Measurements from ENCODE around the gene IER2.
A peak's percentile ranks its signal among the peaks of the same experiment; 100 is the strongest.

Gene IER2

GRCh38 chr19:13151605-13152355, 1.6 kb downstream of the IER2 start:
- H3K36me3 ChIP-seq (ENCODE audit: insufficient read depth, low read depth, low read length): peaks cover 7% of the 10 kb centered on the region; the same call in 1 of the 2 replicates
- no peaks in the 10 kb centered on the region for H3K9me3 ChIP-seq (ENCODE audit: insufficient read depth, low read depth, low read length)
- H3K9ac ChIP-seq (ENCODE audit: low read depth, low read length): peak overlapping the region; percentile 100
- H3K4me3 ChIP-seq (ENCODE audit: low read length): peak overlapping the region; percentile 98
- peak overlapping the region; percentile 87 for H3K27ac ChIP-seq (ENCODE audit: low read length)
- H3K27me3 ChIP-seq (ENCODE audit: insufficient read depth, low read length): no peaks in the 10 kb centered on the region
- H3K4me1 ChIP-seq (ENCODE audit: insufficient read depth, low read length): peaks cover 5% of the 10 kb centered on the region; the same call in 1 of the 2 replicates

- H3K4me1 ChIP-seq (ENCODE audit: insufficient read depth, low read length): peaks cover 5% of the 10 kb centered on the region; the same call in 1 of the 2 replicates
Observed at GRCh38 chr19:13152356-13152973, 2.3 kb downstream of the IER2 start.

GRCh38 chr19:13152974-13153568, 2.9 kb downstream of the IER2 start:
- Histone ChIP-seq H3K27me3 (ENCODE audit: insufficient read depth, low read length) (no peaks in the 10 kb centered on the region), H3K36me3 (ENCODE audit: insufficient read depth, low read depth, low read length) (peaks cover 7% of the 10 kb centered on the region; the same call in 1 of the 2 replicates), H3K4me1 (ENCODE audit: insufficient read depth, low read length) (peaks cover 5% of the 10 kb centered on the region; the same call in 1 of the 2 replicates), H3K9ac (ENCODE audit: low read depth, low read length) (peak overlapping the region; percentile 100), H3K4me3 (ENCODE audit: low read length) (peak overlapping the region; percentile 98), H3K27ac (ENCODE audit: low read length) (peak overlapping the region; percentile 86), H3K9me3 (ENCODE audit: insufficient read depth, low read depth, low read length) (no peaks in the 10 kb centered on the region)

More at GRCh38 chr19:13152356-13152973, 2.3 kb downstream of the IER2 start:
- no peaks in the 10 kb centered on the region for H3K9me3 ChIP-seq (ENCODE audit: insufficient read depth, low read depth, low read length)
- no peaks in the 10 kb centered on the region for H3K27me3 ChIP-seq (ENCODE audit: insufficient read depth, low read length)
- H3K9ac ChIP-seq (ENCODE audit: low read depth, low read length): peak overlapping the region; percentile 100
- H3K36me3 ChIP-seq (ENCODE audit: insufficient read depth, low read depth, low read length): peaks cover 7% of the 10 kb centered on the region; the same call in 1 of the 2 replicates
- H3K27ac ChIP-seq (ENCODE audit: low read length): peak overlapping the region; percentile 86
- H3K4me3 ChIP-seq (ENCODE audit: low read length): peak overlapping the region; percentile 98

- H3K36me3 ChIP-seq (ENCODE audit: insufficient read depth, low read depth, low read length): peaks cover 7% of the 10 kb centered on the region; the same call in 1 of the 2 replicates
- peak overlapping the region; percentile 98 for H3K4me3 ChIP-seq (ENCODE audit: low read length)
- no peaks in the 10 kb centered on the region for H3K27me3 ChIP-seq (ENCODE audit: insufficient read depth, low read length)
- H3K9ac ChIP-seq (ENCODE audit: low read depth, low read length): peak overlapping the region; percentile 100
- peak overlapping the region; percentile 86 for H3K27ac ChIP-seq (ENCODE audit: low read length)
- no peaks in the 10 kb centered on the region for H3K9me3 ChIP-seq (ENCODE audit: insufficient read depth, low read depth, low read length)
- peaks cover 5% of the 10 kb centered on the region; the same call in 1 of the 2 replicates for H3K4me1 ChIP-seq (ENCODE audit: insufficient read depth, low read length)
Observed at GRCh38 chr19:13153569-13154240, 3.5 kb downstream of the IER2 start.

GRCh38 chr19:13154241-13154778, 4.1 kb downstream of the IER2 start:
- Histone ChIP-seq H3K4me1 (ENCODE audit: insufficient read depth, low read length) (peaks cover 5% of the 10 kb centered on the region; the same call in 1 of the 2 replicates), H3K9me3 (ENCODE audit: insufficient read depth, low read depth, low read length) (no peaks in the 10 kb centered on the region), H3K27me3 (ENCODE audit: insufficient read depth, low read length) (no peaks in the 10 kb centered on the region), H3K4me3 (ENCODE audit: low read length) (peak overlapping the region; percentile 98), H3K9ac (ENCODE audit: low read depth, low read length) (peak overlapping the region; percentile 100), H3K27ac (ENCODE audit: low read length) (peak overlapping the region; percentile 78), H3K36me3 (ENCODE audit: insufficient read depth, low read depth, low read length) (peaks cover 7% of the 10 kb centered on the region; the same call in 1 of the 2 replicates)

- Histone ChIP-seq H3K9ac (ENCODE audit: low read depth, low read length) (peak overlapping the region; percentile 100), H3K27ac (ENCODE audit: low read length) (peak overlapping the region; percentile 46), H3K9me3 (ENCODE audit: insufficient read depth, low read depth, low read length) (no peaks in the 10 kb centered on the region), H3K27me3 (ENCODE audit: insufficient read depth, low read length) (no peaks in the 10 kb centered on the region), H3K4me1 (ENCODE audit: insufficient read depth, low read length) (peaks cover 5% of the 10 kb centered on the region; the same call in 1 of the 2 replicates), H3K4me3 (ENCODE audit: low read length) (peak overlapping the region; percentile 98), H3K36me3 (ENCODE audit: insufficient read depth, low read depth, low read length) (peaks cover 7% of the 10 kb centered on the region; the same call in 1 of the 2 replicates)
Observed at GRCh38 chr19:13154911-13155471, 4.8 kb downstream of the IER2 start.

GRCh38 chr19:13155472-13156359, 5.5 kb downstream of the IER2 start:
- Histone ChIP-seq H3K27ac (ENCODE audit: low read length) (peak overlapping the region; percentile 95), H3K4me1 (ENCODE audit: insufficient read depth, low read length) (peaks cover 5% of the 10 kb centered on the region; the same call in 1 of the 2 replicates), H3K4me3 (ENCODE audit: low read length) (peak overlapping the region; percentile 98), H3K9me3 (ENCODE audit: insufficient read depth, low read depth, low read length) (no peaks in the 10 kb centered on the region), H3K27me3 (ENCODE audit: insufficient read depth, low read length) (no peaks in the 10 kb centered on the region), H3K9ac (ENCODE audit: low read depth, low read length) (peak overlapping the region; percentile 100), H3K36me3 (ENCODE audit: insufficient read depth, low read depth, low read length) (peaks cover 7% of the 10 kb centered on the region; the same call in 1 of the 2 replicates)

GRCh38 chr19:13159713-13160112, 9.5 kb downstream of the IER2 start:
- no peak overlapping the region for H3K4me3 ChIP-seq (ENCODE audit: low read length)
- H3K4me1 ChIP-seq (ENCODE audit: insufficient read depth, low read length): peaks cover 13% of the 10 kb centered on the region; the same call in 1 of the 2 replicates
- no peak overlapping the region for H3K9ac ChIP-seq (ENCODE audit: low read depth, low read length)
- H3K9me3 ChIP-seq (ENCODE audit: insufficient read depth, low read depth, low read length): no peaks in the 10 kb centered on the region
- no peaks in the 10 kb centered on the region for H3K27me3 ChIP-seq (ENCODE audit: insufficient read depth, low read length)
- no peaks in the 10 kb centered on the region for H3K36me3 ChIP-seq (ENCODE audit: insufficient read depth, low read depth, low read length)
- no peak overlapping the region for H3K27ac ChIP-seq (ENCODE audit: low read length)

GRCh38 chr19:13160557-13160956, 10.3 kb downstream of the IER2 start:
- H3K27ac ChIP-seq (ENCODE audit: low read length): no peak overlapping the region
- no peak overlapping the region for H3K9ac ChIP-seq (ENCODE audit: low read depth, low read length)

More at GRCh38 chr19:13160557-13160956, 10.3 kb downstream of the IER2 start:
- peaks cover 21% of the 10 kb centered on the region for H3K4me1 ChIP-seq (ENCODE audit: insufficient read depth, low read length)
- H3K9me3 ChIP-seq (ENCODE audit: insufficient read depth, low read depth, low read length): no peaks in the 10 kb centered on the region
- H3K27me3 ChIP-seq (ENCODE audit: insufficient read depth, low read length): no peaks in the 10 kb centered on the region
- H3K36me3 ChIP-seq (ENCODE audit: insufficient read depth, low read depth, low read length): no peaks in the 10 kb centered on the region
- H3K4me3 ChIP-seq (ENCODE audit: low read length): no peak overlapping the region
